GM19193 (cell line): ENCODE measurements around the gene CLASRP.
A peak's percentile ranks its signal among the peaks of the same experiment; 100 is the strongest.

ENCODE experiments used
- POLR2A ChIP-seq: IDR thresholded peaks from 4 replicates; pipeline ENCODE4 v1.6.1; 2011; ENCODE audit not compliant: insufficient read depth, insufficient read length; ENCODE audit errors: extremely low read depth

CLASRP gene, protein sequence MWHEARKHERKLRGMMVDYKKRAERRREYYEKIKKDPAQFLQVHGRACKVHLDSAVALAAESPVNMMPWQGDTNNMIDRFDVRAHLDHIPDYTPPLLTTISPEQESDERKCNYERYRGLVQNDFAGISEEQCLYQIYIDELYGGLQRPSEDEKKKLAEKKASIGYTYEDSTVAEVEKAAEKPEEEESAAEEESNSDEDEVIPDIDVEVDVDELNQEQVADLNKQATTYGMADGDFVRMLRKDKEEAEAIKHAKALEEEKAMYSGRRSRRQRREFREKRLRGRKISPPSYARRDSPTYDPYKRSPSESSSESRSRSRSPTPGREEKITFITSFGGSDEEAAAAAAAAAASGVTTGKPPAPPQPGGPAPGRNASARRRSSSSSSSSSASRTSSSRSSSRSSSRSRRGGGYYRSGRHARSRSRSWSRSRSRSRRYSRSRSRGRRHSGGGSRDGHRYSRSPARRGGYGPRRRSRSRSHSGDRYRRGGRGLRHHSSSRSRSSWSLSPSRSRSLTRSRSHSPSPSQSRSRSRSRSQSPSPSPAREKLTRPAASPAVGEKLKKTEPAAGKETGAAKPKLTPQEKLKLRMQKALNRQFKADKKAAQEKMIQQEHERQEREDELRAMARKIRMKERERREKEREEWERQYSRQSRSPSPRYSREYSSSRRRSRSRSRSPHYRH

DNA sequence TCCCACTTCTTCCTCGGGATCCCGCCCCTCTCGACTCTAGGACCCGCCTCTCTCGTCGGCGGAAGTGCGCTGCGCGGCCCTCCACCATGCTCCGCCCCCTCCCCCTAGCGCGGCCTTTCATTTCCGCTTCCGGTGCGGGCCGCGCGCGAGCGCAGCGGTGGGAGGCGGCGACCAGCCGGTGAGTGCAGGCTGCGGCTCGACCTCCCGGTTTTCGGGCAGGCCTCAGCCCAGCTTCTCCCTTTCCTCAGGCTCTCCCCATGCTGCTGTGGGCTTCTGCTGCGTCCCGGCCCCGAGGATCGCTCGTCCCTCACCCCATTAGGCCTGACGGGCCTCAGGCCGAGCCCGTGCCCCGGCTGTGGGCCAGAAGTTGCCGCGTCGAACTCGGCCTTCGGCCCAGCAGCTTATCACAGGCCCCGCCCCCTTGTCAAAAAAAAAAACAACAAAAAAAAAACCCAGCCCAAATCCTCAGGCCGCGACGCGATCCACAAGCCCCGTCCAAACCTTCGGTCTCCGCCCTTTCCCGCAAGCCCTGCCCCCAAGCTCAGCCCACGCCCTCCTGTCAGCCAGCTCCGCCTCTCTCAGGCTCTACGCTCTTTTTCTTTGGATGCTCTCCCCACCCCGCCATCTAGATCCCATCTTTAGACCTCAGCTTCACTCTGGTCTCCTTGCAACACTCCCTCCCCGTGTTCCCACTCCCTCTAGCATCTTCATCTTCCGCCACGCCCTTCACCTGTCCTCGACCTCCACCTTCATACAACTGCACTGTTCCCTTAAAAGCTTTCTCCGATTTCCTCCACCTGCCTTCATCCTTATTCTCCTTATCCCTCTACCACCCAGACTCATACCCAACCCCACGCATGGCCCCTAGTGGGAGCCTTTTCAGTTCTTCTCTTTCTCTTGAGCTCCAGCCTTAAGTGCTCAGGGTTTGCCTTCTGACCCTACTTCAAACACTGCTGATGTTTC is at the start of gene CLASRP:
Gene CLASRP, plus strand, starts transcription at position 115 of the 963 bp plus-strand sequence. CDS start 1,168 bp downstream, outside the sequence.
- TF ChIP-seq POLR2A, result peak; percentile 95

DNA sequence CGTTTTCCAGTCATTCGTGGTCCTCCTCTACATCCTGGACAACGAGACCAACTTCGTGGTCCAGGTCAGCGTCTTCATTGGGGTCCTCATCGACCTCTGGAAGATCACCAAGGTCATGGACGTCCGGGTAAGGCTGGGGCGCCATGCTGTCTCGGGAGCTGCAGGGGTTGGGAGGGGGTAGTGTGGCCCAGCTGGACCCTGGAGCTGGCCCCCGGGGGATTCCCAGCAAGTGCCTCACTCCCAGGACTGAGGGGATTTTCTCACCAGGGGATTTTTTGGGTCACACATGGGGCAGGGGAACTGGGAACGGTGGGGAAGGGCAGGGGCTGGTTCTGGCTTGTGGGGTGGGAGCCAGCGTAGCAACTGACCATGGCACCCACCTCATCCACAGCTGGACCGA is 48.4 kb upstream of the CLASRP start:
- TF ChIP-seq POLR2A, result no peak

DNA sequence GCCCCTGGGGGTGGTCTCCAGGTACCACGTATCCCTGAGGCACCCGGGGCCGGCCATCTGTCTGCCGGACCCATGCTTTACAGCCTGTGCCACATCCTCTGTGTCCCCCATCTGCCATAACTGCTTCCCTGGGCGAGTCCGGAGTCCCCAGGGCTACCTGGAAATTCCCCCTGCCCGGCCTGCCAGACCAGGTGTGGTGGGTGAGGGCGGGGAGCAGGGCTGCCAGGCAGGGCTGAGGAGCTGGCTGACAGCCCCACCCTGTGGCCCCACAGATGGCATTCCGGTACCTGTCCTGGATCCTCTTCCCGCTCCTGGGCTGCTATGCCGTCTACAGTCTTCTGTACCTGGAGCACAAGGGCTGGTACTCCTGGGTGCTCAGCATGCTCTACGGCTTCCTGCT is 47.9 kb upstream of the CLASRP start:
- no peak for TF ChIP-seq POLR2A

DNA sequence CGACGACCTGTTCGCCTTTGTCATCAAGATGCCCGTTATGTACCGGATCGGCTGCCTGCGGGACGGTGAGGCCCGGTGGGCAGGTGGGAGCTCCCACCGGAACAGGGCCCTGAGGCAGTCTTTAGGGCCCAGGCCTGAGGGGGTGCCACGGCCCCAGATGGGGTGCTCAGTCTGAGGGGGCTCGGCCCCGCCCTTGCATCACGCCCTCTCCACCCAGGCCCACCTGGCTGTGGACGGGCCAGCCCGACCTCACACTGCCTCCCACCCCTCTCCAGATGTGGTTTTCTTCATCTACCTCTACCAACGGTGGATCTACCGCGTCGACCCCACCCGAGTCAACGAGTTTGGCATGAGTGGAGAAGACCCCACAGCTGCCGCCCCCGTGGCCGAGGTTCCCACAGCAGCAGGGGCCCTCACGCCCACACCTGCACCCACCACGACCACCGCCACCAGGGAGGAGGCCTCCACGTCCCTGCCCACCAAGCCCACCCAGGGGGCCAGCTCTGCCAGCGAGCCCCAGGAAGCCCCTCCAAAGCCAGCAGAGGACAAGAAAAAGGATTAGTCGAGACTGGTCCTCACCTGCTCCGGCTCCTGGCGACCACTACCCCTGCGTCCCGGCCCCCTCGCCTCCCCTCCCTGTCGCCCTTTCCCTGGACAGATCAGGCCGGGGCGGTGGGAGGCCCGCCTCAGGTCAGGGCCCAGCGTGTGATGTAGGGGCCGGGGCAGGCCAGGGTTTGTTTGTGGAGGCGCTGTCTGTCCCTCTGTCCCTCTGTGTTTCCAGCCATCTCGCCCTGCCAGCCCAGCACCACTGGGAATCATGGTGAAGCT is 46.3 kb upstream of the CLASRP start:
- TF ChIP-seq POLR2A, result no peak

DNA sequence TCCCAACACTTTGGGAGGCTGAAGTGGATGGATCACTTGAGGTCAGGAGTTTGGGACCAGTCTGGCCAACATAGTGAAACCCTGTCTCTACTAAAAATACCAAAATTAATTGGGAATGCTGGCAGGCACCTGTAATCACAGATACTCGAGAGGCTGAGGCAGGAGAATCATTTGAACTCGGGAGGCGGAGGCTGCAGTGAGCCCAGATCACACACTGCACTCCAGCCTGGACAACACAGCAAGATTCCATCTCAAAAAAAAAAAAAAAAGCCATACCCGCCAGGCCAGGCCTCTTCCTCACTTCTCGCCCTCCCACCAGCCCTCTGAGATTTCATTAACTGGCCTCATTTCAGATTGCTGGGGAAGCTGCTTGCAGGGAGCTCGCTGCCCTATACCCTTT is 45.3 kb upstream of the CLASRP start:
- no peak for TF ChIP-seq POLR2A

DNA sequence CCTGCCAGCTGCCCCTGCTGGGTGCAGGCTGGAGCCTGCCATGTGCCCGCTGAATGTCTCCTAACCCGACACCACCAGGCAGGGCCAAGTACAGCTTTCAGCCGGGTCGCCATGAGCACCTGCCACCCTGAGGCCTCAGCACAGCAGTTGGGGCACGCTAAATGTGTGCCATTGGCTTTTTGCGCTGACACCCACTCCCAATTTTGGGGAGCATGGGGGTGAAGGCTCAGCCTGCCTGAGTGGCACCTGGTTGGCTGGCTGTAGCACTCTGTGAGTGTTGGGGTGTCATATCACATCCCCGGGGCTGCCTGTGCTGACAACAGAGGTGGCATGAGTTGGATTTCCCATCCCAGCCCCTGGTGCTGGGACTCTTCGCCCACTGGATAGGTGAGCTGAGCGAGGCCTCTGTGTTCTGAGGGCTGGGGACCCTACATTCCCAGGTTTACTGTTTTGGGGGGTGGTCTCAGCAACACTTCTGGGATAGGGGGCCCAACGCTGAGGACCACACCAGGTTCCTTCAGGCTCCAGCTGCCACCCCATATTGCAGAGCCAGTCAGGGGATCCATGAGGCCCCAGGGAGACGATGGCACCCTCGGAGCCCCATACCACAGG is 44.8 kb upstream of the CLASRP start:
- no peak for TF ChIP-seq POLR2A

DNA sequence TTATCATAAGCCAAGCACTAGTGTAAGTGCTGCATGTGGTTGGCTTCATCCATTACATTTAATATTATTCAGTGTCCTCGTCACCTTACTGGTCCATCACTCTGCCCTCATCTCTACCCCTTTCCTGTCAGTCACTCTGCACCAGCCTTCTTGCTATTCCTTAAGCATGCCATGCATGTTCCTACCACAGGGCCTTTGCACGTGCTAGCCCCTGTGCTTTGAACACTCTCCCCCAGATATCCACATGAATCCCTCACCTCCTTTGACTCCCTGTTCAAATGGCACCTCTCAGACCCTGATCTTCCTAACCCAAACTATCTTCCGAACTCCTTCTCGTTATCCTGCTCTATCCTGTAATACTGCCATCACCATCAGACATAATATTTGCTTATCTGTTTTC is 40.8 kb upstream of the CLASRP start:
- TF ChIP-seq POLR2A, result no peak

DNA sequence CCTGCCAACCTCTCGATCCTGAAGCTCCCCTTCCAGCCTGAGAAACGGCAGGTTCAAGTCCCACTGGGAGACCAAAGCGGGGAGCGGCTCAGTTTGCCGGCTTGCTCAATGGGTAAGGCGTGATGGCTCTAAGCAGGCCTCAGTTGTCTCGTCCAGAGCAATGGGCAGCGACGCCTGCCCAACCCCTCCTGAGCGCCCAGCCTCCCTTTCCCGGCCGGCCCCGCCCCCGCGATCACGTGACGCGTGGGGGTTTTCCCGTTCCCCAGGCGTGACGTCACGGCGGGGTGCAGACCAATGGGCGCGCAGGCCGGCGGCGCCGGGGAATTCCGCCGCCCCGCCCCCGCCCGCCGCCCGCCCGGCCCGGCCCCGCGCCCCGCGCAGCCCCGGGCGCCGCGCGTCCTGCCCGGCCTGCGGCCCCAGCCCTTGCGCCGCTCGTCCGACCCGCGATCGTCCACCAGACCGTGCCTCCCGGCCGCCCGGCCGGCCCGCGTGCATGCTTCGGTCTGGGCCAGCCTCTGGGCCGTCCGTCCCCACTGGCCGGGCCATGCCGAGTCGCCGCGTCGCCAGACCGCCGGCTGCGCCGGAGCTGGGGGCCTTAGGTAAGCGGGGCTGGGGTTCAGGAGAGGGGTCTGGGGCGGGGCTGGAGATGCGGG is 37.6 kb upstream of the CLASRP start, which contains the start of gene RELB:
Gene RELB, plus strand, starts transcription at position 378 of the 653 bp plus-strand sequence. Its CDS starts 116 bp downstream, at position 494.
- TF ChIP-seq POLR2A, result peak; percentile 68

DNA sequence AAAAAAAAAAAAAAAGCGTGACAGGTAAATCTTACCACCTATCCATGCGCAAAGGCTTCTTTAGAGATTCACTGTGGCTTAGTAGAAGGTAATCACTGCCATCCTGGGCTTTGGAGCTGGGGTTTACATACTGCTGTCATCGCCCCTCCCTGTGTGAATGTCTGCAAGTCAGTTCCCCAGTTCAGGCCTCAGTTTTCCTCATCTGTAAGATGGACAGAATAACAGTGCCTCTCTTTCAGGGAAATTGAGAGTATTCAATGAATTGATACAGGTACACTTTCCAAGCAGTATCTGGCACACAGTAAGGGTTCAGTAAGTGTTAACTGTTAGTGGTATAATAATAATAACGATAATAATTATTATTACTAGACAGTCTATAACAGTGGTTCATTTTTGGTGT is 35.4 kb upstream of the CLASRP start:
- TF ChIP-seq POLR2A, result no peak

DNA sequence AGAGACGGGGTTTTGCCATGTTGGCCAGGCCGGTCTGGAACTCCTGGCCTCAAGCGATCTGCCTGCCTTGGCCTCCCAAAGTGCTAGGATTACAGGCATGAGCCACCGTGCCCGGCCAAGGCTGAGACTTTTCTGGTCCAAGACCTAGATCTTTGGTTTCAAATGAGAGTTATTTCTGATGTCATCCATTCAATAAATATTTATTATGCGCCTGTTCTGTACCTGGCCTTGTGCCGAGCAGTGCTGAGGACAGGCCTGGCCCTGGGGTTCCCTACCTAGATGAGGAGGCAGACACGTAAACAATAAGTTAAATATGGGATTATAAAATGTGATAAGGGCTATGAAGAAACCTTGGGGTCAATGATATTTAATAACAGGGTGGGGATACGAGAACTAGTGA is 33.1 kb upstream of the CLASRP start:
- no peak for TF ChIP-seq POLR2A

DNA sequence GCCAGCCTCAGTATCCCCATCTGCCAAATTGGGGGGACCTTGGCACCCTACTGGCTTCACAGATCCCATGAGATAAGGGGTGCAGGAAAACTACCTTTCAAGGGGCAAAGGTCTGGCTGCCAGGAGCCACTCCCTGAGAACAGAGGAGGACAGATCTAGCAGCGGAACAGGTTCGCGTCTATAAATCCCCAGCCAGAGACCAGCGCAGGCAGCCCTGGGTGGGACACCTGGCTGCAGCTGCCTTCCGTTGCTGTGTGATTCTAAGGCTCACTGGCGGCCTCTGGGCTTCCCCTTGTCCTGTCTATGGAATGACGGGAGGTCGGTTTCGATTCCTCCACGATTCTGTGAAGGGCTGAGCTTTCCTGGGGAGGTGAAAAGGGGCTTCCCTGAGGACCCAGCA is 30.3 kb upstream of the CLASRP start:
- TF ChIP-seq POLR2A, result no peak

DNA sequence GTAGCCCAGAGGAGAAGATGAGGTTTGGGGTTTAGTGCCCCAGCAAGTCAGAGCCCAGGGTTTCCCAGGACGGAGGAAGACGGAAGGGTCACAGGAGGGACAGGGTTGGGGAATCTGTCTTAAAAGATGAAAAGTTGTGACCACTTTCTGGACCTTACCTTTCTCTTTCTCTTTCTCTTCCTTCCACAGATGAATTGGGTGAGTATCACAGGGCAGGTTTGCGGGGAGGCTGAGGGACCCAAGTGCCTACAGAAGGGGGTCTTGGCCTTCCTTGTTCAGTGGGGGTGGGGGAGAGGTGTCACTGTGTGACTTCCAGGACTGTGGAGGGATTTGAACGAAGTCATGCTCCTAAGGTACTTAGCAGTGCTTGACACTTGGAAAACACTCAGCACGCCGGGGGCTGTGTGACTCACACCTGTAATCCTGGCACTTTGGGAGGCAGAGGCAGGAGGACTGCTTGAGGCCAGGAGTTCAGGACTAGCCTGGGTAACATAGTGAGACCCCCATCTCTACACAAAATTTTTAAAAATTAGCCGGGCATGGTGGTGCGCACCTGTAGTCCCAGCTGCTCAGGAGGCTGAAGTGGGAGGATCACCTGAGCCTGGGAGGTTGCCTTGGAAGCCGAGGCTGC is 29.1 kb upstream of the CLASRP start:
- no peak for TF ChIP-seq POLR2A

DNA sequence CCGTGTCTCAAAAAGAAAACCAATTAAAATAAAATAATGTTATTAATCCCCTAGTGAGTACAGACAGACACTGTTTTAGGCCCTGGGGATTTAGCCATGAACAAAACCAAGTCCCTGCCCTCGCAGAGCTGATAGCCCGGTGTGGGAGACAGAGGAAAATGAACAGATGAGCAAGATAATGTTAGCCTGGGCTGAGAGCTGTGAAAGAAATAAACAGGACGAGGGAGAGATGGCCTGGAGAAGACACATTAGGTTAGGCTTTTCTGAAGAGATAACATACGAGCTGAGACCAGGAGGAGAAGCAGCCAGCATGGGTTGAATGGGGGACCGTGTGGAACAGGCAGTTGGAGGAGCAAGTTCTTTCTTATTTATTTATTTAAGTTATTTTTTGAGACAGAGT is 28.5 kb upstream of the CLASRP start:
- TF ChIP-seq POLR2A, result peak; percentile 17
